HG03520 (cell line): ENCODE data around the gene CDK10.
"Not testable (repeated sequence)": the region's sequence is repeated elsewhere in the genome, so short reads cannot be mapped to it uniquely, and the experiment has no call there.

Source experiments
- ATAC-seq: cut with Tn5 transposase; IDR thresholded peaks from one replicate; pipeline ENCODE4 v1.9.1; 2021; ENCODE audit warnings: mild to moderate bottlenecking, moderate library complexity; ENCODE audit not compliant: unreplicated experiment

CDK10 gene

GRCh38 chr16:89686520-89687091 is at the start of gene CDK10:
Gene CDK10 (plus strand): TSS chr16:89686689. CDS start chr16:89686711, 22 bp downstream.
- peak; percentile 74 for ATAC-seq

GRCh38 chr16:89637379-89637778 is 49.1 kb upstream of the CDK10 start:
- no peak for ATAC-seq

GRCh38 chr16:89638455-89638854 is 48.0 kb upstream of the CDK10 start:
- ATAC-seq, result no peak

- ATAC-seq, result no peak
Observed at GRCh38 chr16:89639385-89639784, 47.1 kb upstream of the CDK10 start.

GRCh38 chr16:89641458-89642119 is 44.9 kb upstream of the CDK10 start:
- ATAC-seq, result no peak

GRCh38 chr16:89642574-89642973 is 43.9 kb upstream of the CDK10 start:
- ATAC-seq, result no peak

GRCh38 chr16:89643769-89644300 is 42.7 kb upstream of the CDK10 start:
- ATAC-seq, result no peak

GRCh38 chr16:89645122-89645521 is 41.4 kb upstream of the CDK10 start:
- no peak for ATAC-seq

GRCh38 chr16:89646270-89646669 is 40.2 kb upstream of the CDK10 start:
- no peak for ATAC-seq

GRCh38 chr16:89646906-89647305 is 39.6 kb upstream of the CDK10 start:
- ATAC-seq, result no peak

GRCh38 chr16:89651584-89651983 is 34.9 kb upstream of the CDK10 start:
- ATAC-seq, result no peak

GRCh38 chr16:89653656-89654295 is 32.7 kb upstream of the CDK10 start:
- ATAC-seq, result no peak

- ATAC-seq, result no peak
Observed at GRCh38 chr16:89655062-89655643, 31.3 kb upstream of the CDK10 start.

GRCh38 chr16:89656435-89657121 is 29.9 kb upstream of the CDK10 start:
- no peak for ATAC-seq

GRCh38 chr16:89657442-89658220 is 28.9 kb upstream of the CDK10 start, which contains the start of the genes CHMP1A and SPATA33:
Gene CHMP1A (minus strand): TSS chr16:89657708. CDS start chr16:89657588, 120 bp downstream.
Gene SPATA33 (plus strand): TSS chr16:89657836. CDS start chr16:89657912, 76 bp downstream.
- ATAC-seq, result peak; percentile 91

- ATAC-seq, result no peak
Observed at GRCh38 chr16:89658221-89658879, 28.1 kb upstream of the CDK10 start.

GRCh38 chr16:89660146-89660545 is 26.3 kb upstream of the CDK10 start:
- ATAC-seq, result no peak

- ATAC-seq, result no peak
Observed at GRCh38 chr16:89661215-89661614, 25.3 kb upstream of the CDK10 start.

- not testable (repeated sequence) for ATAC-seq
Observed at GRCh38 chr16:89664238-89664637, 22.3 kb upstream of the CDK10 start.

- ATAC-seq, result not testable (repeated sequence)
Observed at GRCh38 chr16:89667000-89667399, 19.5 kb upstream of the CDK10 start.
